Naive thymus-derived CD4-positive, alpha-beta T cell (primary cell): Measurements from ENCODE around the gene FBRSL1. TPM values are rescaled to one million over a fixed set of nuclear protein-coding genes. Genes with fewer than 3 reads are reported as not detected.

Experiments used
- ATAC-seq: fragments of 150-1000 bp; cut with Tn5 transposase; 2 replicates; pipeline ENCODE4 v1.10.0; 2021; ENCODE audit warnings: mild to moderate bottlenecking, moderate library complexity
- CTCF ChIA-PET: fragments of 350-600 bp; sonication (Branson Sonifier 250); formaldehyde crosslinking; loops from one replicate; lab custom pipeline; 2021; ENCODE audit warnings: antibody characterized with exemption; lab: Charles Lee
- POLR2A ChIA-PET: fragments of 350-600 bp; sonication (Branson Sonifier 250); formaldehyde crosslinking; loops from one replicate; lab custom pipeline; 2021; ENCODE audit warnings: antibody characterized with exemption, inconsistent platforms; lab: Charles Lee
- DNase-seq, 9 donors: peaks; one replicate each; pipeline versions ENCODE4 v3.0.0 to v3.0.0-alpha.2; 2020 to 2022; ENCODE audit warnings: mixed read lengths in 1 of 9
- H3K27ac ChIP-seq: one replicate; pipeline ENCODE4 v1.7.0; 2013; ENCODE audit warnings: mild to moderate bottlenecking, low read depth, low read length, moderate library complexity
- H3K27me3 ChIP-seq, 2 donors: one replicate each; pipeline ENCODE4 v1.7.0; 2013; ENCODE audit warnings: low read length in 2 of 2, mild to moderate bottlenecking in 2 of 2, moderate library complexity in 2 of 2; ENCODE audit not compliant: control insufficient read depth in 2 of 2, insufficient read depth in 2 of 2
- H3K36me3 ChIP-seq, 3 experiments: 1 replicate in 2 of 3; 2 replicates in 1 of 3; pipeline ENCODE4 v1.7.0; 2013; ENCODE audit warnings: low read length in 3 of 3, mild to moderate bottlenecking in 3 of 3, moderate library complexity in 1 of 3; ENCODE audit not compliant: insufficient read depth in 3 of 3, control insufficient read depth in 2 of 3
- H3K4me1 ChIP-seq, 2 donors: one replicate each; pipeline ENCODE4 v1.7.0; 2013; ENCODE audit warnings: low read length in 2 of 2, mild to moderate bottlenecking in 2 of 2, moderate library complexity in 1 of 2; ENCODE audit not compliant: control insufficient read depth in 2 of 2, insufficient read depth in 2 of 2
- H3K4me3 ChIP-seq: 2 replicates; pipeline ENCODE4 v1.7.0; 2013; ENCODE audit warnings: mild to moderate bottlenecking, low read length
- H3K9me3 ChIP-seq, 3 experiments: 1 replicate in 2 of 3; 2 replicates in 1 of 3; pipeline ENCODE4 v1.7.0; 2013; ENCODE audit warnings: low read length in 3 of 3; ENCODE audit not compliant: control insufficient read depth in 2 of 3
- H3K27ac Mint-ChIP-seq, 9 donors: one replicate each; pipeline ENCODE4 v1.8.0; 2020 to 2022; ENCODE audit warnings: mixed read lengths in 9 of 9, mild to moderate bottlenecking in 8 of 9, moderate library complexity in 5 of 9, inconsistent platforms in 2 of 9
- H3K27me3 Mint-ChIP-seq, 5 donors: one replicate each; pipeline ENCODE4 v1.8.0; 2021 to 2022; ENCODE audit warnings: mixed read lengths in 5 of 5, mild to moderate bottlenecking in 1 of 5
- H3K36me3 Mint-ChIP-seq, 5 donors: one replicate each; pipeline ENCODE4 v1.8.0; 2020 to 2022; ENCODE audit warnings: mixed read lengths in 5 of 5, mild to moderate bottlenecking in 3 of 5, inconsistent platforms in 1 of 5
- H3K4me1 Mint-ChIP-seq, 7 donors: one replicate each; pipeline ENCODE4 v1.8.0; 2020 to 2022; ENCODE audit warnings: mixed read lengths in 7 of 7, mild to moderate bottlenecking in 3 of 7, inconsistent platforms in 1 of 7
- H3K4me3 Mint-ChIP-seq, 10 donors: one replicate each; pipeline ENCODE4 v1.8.0; 2020 to 2022; ENCODE audit warnings: mild to moderate bottlenecking in 10 of 10, mixed read lengths in 10 of 10, moderate library complexity in 6 of 10, inconsistent platforms in 2 of 10
- H3K9me3 Mint-ChIP-seq, 11 donors: one replicate each; pipeline ENCODE4 v1.8.0; 2020 to 2022; ENCODE audit warnings: mixed read lengths in 11 of 11, mild to moderate bottlenecking in 4 of 11, inconsistent platforms in 1 of 11, moderate library complexity in 1 of 11
- intact Hi-C, 2 donors: fragments of 100-400 bp; cut with micrococcal nuclease; formaldehyde crosslinking; loops; one replicate each; pipeline ENCODE4 v1.15.1; 2023
- polyA plus RNA-seq, 2 donors: library from polyadenylated mRNA; unstranded; fragments of 300-500 nt; fragmentation: Illumina TruSeq; gene quantifications; one replicate each; pipeline ENCODE4 v1.2.3, GENCODE V29; 2021
- total RNA-seq, 6 experiments: library from RNA in 5 of 6; stranded (reverse) in 5 of 6; gene quantifications; 1 replicate in 5 of 6; 2 replicates in 1 of 6; pipeline ENCODE4 v1.2.3 and lab custom pipeline; 2021 to 2026

Gene FBRSL1
- total and polyA plus RNA-seq, 7 experiments from 2014 or later: 0.77 to 105 (median 90.9) TPM

- Mint-ChIP-seq H3K27me3 (peaks cover 0 to 7% (median 0%) of the 10 kb centered on the region in 5 donors), H3K4me3 (peak overlapping the region in 9 of 10 donors; percentile 32 to 74 (median 58)), H3K9me3 (peaks cover 0 to 11% (median 0%) of the 10 kb centered on the region in 11 donors), H3K36me3 (peaks cover 0 to 2% (median 0%) of the 10 kb centered on the region in 5 donors), H3K4me1 (peaks cover 18 to 45% (median 26%) of the 10 kb centered on the region in 7 donors), H3K27ac (peak overlapping the region; percentile 48 to 86 (median 62))
- no peaks in the 10 kb centered on the region for H3K36me3 ChIP-seq
- H3K27me3 ChIP-seq: no peaks in the 10 kb centered on the region
- H3K27ac ChIP-seq: no peak overlapping the region
- DNase-seq (no peak), ATAC-seq (peak; percentile 41)
- intact Hi-C loops: loop anchor here (1.0 to 5.0 kb wide), 3 partner anchors 11 to 45 kb away; no protein-coding TSS in a partner anchor
- no peaks in the 10 kb centered on the region for H3K9me3 ChIP-seq
- ChIA-PET POLR2A (interaction anchor here (0.9 to 5.8 kb wide), 5 partner anchors 9 to 47 kb away, joined by 3 to 66 read pairs (median 4); no protein-coding TSS in a partner anchor), CTCF (interaction anchor here (0.7 to 1.1 kb wide), 2 partner anchors 9 to 47 kb away, joined by 3 to 4 read pairs; no protein-coding TSS in a partner anchor)
- peaks cover 11 to 18% of the 10 kb centered on the region in 2 donors for H3K4me1 ChIP-seq
- H3K4me3 ChIP-seq: no peak overlapping the region
Observed at GRCh38 chr12:132477017-132477702, 12.8 kb upstream of the FBRSL1 start.

GRCh38 chr12:132477703-132478432 lies 12.1 kb upstream of the FBRSL1 start:
- POLR2A ChIA-PET: interaction anchor here (0.8 to 5.8 kb wide), 6 partner anchors 9 to 50 kb away, joined by 3 to 66 read pairs (median 4); no protein-coding TSS in a partner anchor
- Histone ChIP-seq H3K9me3 (no peaks in the 10 kb centered on the region), H3K4me1 (peaks cover 11 to 18% of the 10 kb centered on the region in 2 donors), H3K27ac (no peak overlapping the region), H3K36me3 (no peaks in the 10 kb centered on the region), H3K4me3 (no peak overlapping the region), H3K27me3 (no peaks in the 10 kb centered on the region)
- ATAC-seq (no peak), DNase-seq (no peak)
- intact Hi-C loops: loop anchor here (1.0 to 5.0 kb wide), 3 partner anchors 10 to 44 kb away; no protein-coding TSS in a partner anchor
- Mint-ChIP-seq H3K9me3 (peaks cover 0 to 11% (median 0%) of the 10 kb centered on the region in 11 donors), H3K27ac (peak overlapping the region in 4 of 9 donors; percentile 39 to 86 (median 51)), H3K27me3 (peaks cover 0 to 5% (median 0%) of the 10 kb centered on the region in 5 donors), H3K36me3 (peaks cover 0 to 2% (median 0%) of the 10 kb centered on the region in 5 donors), H3K4me3 (peak overlapping the region in 4 of 10 donors; percentile 51 to 73 (median 60)), H3K4me1 (peaks cover 23 to 43% (median 29%) of the 10 kb centered on the region in 7 donors)
- CTCF ChIA-PET: interaction anchor here (1.1 kb wide), 1 partner anchor 8 kb away, joined by 3 read pairs; no protein-coding TSS in a partner anchor

GRCh38 chr12:132478433-132478803 lies 11.5 kb upstream of the FBRSL1 start:
- H3K4me1 Mint-ChIP-seq: peaks cover 23 to 43% (median 29%) of the 10 kb centered on the region in 7 donors
- Histone ChIP-seq H3K27ac (no peak overlapping the region), H3K36me3 (no peaks in the 10 kb centered on the region), H3K4me3 (no peak overlapping the region), H3K4me1 (peaks cover 11 to 18% of the 10 kb centered on the region in 2 donors), H3K27me3 (no peaks in the 10 kb centered on the region), H3K9me3 (no peaks in the 10 kb centered on the region)
- no peak for ATAC-seq
- peaks cover 0 to 5% (median 0%) of the 10 kb centered on the region in 5 donors for H3K27me3 Mint-ChIP-seq
- intact Hi-C loops: loop anchor here in 1 of 2 donors (5.0 kb wide), 1 partner anchor 44 kb away; no protein-coding TSS in a partner anchor
- peaks cover 0 to 11% (median 0%) of the 10 kb centered on the region in 11 donors for H3K9me3 Mint-ChIP-seq
- ChIA-PET CTCF (interaction anchor here (1.3 kb wide), 1 partner anchor 10 kb away, joined by 4 read pairs; no protein-coding TSS in a partner anchor), POLR2A (interaction anchor here (0.8 to 5.8 kb wide), 3 partner anchors 9 to 51 kb away, joined by 3 to 66 read pairs (median 4); no protein-coding TSS in a partner anchor)
- H3K36me3 Mint-ChIP-seq: peaks cover 0 to 2% (median 0%) of the 10 kb centered on the region in 5 donors
- H3K4me3 Mint-ChIP-seq: no peak overlapping the region
- peak overlapping the region in 1 of 9 donors; percentile 51 for H3K27ac Mint-ChIP-seq
- no peak for DNase-seq

- no peak overlapping the region for H3K4me3 ChIP-seq
- CTCF ChIA-PET: interaction anchor here (1.3 kb wide), 1 partner anchor 10 kb away, joined by 4 read pairs; no protein-coding TSS in a partner anchor
- no peak for ATAC-seq
- peaks cover 11 to 18% of the 10 kb centered on the region in 2 donors for H3K4me1 ChIP-seq
- Mint-ChIP-seq H3K4me1 (peaks cover 23 to 43% (median 29%) of the 10 kb centered on the region in 7 donors), H3K27ac (peak overlapping the region in 1 of 9 donors; percentile 72), H3K27me3 (peaks cover 0 to 5% (median 0%) of the 10 kb centered on the region in 5 donors), H3K4me3 (no peak overlapping the region), H3K36me3 (peaks cover 0 to 2% (median 0%) of the 10 kb centered on the region in 5 donors), H3K9me3 (peaks cover 0 to 11% (median 0%) of the 10 kb centered on the region in 11 donors)
- H3K9me3 ChIP-seq: no peaks in the 10 kb centered on the region
- no peak for DNase-seq
- H3K27ac ChIP-seq: no peak overlapping the region
- no peaks in the 10 kb centered on the region for H3K36me3 ChIP-seq
- POLR2A ChIA-PET: interaction anchor here (1.0 to 5.8 kb wide), 2 partner anchors 8 to 51 kb away, joined by 4 to 66 read pairs; no protein-coding TSS in a partner anchor
- H3K27me3 ChIP-seq: no peaks in the 10 kb centered on the region
- intact Hi-C loops: loop anchor here in 1 of 2 donors (5.0 kb wide), 1 partner anchor 43 kb away; no protein-coding TSS in a partner anchor
Observed at GRCh38 chr12:132478845-132479244, 11.1 kb upstream of the FBRSL1 start.

- H3K4me3 ChIP-seq: no peak overlapping the region
- Mint-ChIP-seq H3K4me1 (peaks cover 23 to 43% (median 29%) of the 10 kb centered on the region in 7 donors), H3K9me3 (peaks cover 0 to 11% (median 0%) of the 10 kb centered on the region in 11 donors), H3K27ac (peak overlapping the region in 2 of 9 donors; percentile 54 to 72), H3K27me3 (peaks cover 0 to 5% (median 0%) of the 10 kb centered on the region in 5 donors), H3K36me3 (peaks cover 0 to 2% (median 0%) of the 10 kb centered on the region in 5 donors), H3K4me3 (no peak overlapping the region)
- no peaks in the 10 kb centered on the region for H3K36me3 ChIP-seq
- DNase-seq (no peak), ATAC-seq (no peak)
- no peaks in the 10 kb centered on the region for H3K9me3 ChIP-seq
- peaks cover 11 to 18% of the 10 kb centered on the region in 2 donors for H3K4me1 ChIP-seq
- intact Hi-C loops: loop anchor here in 1 of 2 donors (5.0 kb wide), 1 partner anchor 43 kb away; no protein-coding TSS in a partner anchor
- ChIA-PET POLR2A (interaction anchor here (5.8 kb wide), 1 partner anchor 8 kb away, joined by 66 read pairs; no protein-coding TSS in a partner anchor), CTCF (interaction anchor here (1.3 kb wide), 1 partner anchor 9 kb away, joined by 4 read pairs; no protein-coding TSS in a partner anchor)
- H3K27me3 ChIP-seq: no peaks in the 10 kb centered on the region
- H3K27ac ChIP-seq: no peak overlapping the region
Observed at GRCh38 chr12:132479291-132479690, 10.7 kb upstream of the FBRSL1 start.
